Fibroblast of villous mesenchyme (primary cell): Measurements from ENCODE around the gene ASCL1. TPM values are rescaled to one million over a fixed set of nuclear protein-coding genes. Genes with fewer than 3 reads are reported as not detected.

ENCODE experiments used
- DNase-seq: peaks from one replicate; pipeline ENCODE4 v3.0.0-alpha.2; 2010; ENCODE audit warnings: low read depth
- H3K4me3 ChIP-seq: 2 replicates; pipeline ENCODE4 v1.5.1; 2011; ENCODE audit warnings: low read depth, mild to moderate bottlenecking, low read length
- CTCF ChIP-seq: IDR thresholded peaks from 2 replicates; pipeline ENCODE4 v1.5.1; 2012; ENCODE audit warnings: low read depth, mild to moderate bottlenecking, low read length; ENCODE audit not compliant: insufficient read depth
- total RNA-seq: library from RNA; depleted of rRNA; stranded (reverse); fragments of >200 nt; gene quantifications from 2 replicates; pipeline ENCODE4 v1.2.3, GENCODE V29; 2012

The ASCL1 gene
- total RNA-seq, 1 donor = not detected

DNA sequence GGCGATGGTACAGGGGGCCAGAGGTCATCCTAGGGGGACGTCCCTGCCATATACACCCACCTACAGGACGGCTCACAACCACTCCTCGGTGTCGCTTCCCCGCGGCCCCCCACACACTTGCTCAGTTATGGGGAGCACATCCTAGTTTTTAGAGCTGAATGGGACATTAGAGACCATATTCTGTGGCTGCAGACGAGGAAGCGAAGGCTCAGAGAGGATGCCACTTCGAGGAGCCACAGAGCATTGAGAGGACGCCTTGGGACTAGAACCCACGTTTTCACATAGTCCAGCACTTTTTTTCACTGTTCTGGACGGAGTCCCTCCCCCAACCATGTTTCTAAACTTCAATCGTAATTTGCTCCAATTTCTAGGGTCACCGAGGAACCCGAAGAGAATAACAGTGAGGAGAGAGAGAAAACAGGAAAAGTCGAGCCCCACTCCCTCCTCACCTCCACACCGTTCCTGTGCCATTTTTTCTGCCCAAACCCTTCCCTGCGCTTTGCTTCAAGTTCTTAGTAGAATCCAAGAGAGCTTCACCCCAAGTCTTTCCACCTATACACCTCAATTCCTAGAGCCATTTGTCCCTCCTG lies 641 bp upstream of the ASCL1 start:
- DNase-seq = no peak
- TF ChIP-seq CTCF = no peak
- H3K4me3 ChIP-seq = no peak overlapping the region

GRCh38 chr12:102958073-102958829 lies 777 bp downstream of the ASCL1 start:
- peak; percentile 13 for DNase-seq
- TF ChIP-seq CTCF = no peak
- peak overlapping the region; percentile 37 for H3K4me3 ChIP-seq

DNA sequence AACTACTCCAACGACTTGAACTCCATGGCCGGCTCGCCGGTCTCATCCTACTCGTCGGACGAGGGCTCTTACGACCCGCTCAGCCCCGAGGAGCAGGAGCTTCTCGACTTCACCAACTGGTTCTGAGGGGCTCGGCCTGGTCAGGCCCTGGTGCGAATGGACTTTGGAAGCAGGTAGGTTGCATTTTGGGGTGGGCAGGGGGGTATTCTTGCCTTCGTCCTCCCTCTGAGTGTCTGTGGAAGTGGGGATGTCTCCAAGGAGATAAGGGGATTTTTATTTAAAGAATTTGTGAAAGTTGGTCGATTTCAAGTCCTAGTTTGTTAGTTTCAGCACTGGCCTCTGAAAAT lies 1.3 kb downstream of the ASCL1 start:
- no peak for TF ChIP-seq CTCF
- DNase-seq = no peak
- H3K4me3 ChIP-seq = no peak overlapping the region

DNA sequence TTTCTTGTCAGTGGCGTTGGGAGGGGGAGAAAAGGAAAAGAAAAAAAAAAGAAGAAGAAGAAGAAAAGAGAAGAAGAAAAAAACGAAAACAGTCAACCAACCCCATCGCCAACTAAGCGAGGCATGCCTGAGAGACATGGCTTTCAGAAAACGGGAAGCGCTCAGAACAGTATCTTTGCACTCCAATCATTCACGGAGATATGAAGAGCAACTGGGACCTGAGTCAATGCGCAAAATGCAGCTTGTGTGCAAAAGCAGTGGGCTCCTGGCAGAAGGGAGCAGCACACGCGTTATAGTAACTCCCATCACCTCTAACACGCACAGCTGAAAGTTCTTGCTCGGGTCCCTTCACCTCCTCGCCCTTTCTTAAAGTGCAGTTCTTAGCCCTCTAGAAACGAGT lies 1.9 kb downstream of the ASCL1 start:
- H3K4me3 ChIP-seq = no peak overlapping the region
- TF ChIP-seq CTCF = no peak
- no peak for DNase-seq

DNA sequence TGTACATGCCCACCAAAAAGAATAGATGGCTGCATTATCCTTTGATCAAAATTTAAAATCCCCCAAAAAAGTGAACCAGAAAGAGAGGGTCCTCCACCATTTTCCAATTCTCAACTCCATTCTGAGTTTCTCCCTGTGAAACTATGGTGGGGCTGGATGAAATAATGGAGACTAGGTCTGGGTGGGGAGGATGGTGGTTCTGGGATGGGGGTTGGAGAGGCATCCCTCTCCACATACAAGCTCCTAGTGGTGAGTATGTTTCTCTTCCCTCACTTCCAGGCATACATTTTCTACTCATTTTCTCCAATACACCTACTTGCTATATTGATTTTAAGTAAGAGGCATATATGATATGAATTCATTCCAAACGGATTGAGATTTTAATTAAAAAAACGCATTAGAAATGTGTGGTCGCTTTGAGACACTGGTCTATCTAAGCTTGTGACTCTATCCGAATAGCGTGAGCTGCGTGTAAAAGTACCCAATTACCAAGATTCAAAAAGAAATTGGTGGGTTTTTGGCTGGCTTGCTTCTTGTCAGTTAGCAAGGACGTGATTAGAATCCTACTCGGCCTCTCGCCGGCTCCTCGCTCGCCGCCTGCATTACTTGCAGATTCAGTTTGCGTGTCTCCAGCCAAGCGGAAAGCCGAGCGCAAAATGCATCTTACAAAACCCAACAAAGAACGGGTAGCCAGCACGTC lies 3.4 kb downstream of the ASCL1 start:
- no peak overlapping the region for H3K4me3 ChIP-seq
- DNase-seq = no peak
- TF ChIP-seq CTCF = no peak

DNA sequence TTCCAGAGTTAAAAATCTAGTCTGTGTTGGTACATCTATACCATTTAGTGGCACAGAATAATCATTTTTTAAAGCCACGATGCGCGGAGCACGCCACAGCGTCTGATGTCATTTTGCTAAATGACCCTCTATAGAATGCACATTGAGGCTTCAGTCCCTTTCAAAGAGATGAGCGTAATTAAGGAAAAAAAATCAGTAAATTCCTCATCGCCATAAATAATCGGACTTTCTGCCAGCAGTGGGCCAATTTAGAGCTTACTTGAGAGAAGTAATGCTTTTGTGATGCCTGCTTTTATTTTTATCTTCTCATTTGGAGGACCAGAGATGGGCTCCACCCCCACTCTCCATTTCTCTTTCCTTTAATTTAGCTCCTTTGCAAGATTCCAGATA lies 4.0 kb downstream of the ASCL1 start:
- TF ChIP-seq CTCF = no peak
- no peak overlapping the region for H3K4me3 ChIP-seq
- no peak for DNase-seq
